MM.1S (cell line): Measurements from ENCODE around the gene AADAC.

Source experiments
- EZH2 ChIP-seq: fragments of 300-600 bp; sonication (generic); optimal IDR thresholded peaks from 2 replicates; pipeline ENCODE3; 2017; ENCODE audit warnings: low read depth, mild to moderate bottlenecking, antibody characterized with exemption, low read length, mixed read lengths
- EZH2phosphoT487 ChIP-seq: fragments of 300-600 bp; sonication (generic); IDR thresholded peaks from 2 replicates; pipeline ENCODE4 v1.6.1; 2018; ENCODE audit warnings: antibody characterized with exemption, low read length
- TF ChIP-seq, protein P1 (sequence below): fragments of 300-600 bp; sonication (generic); IDR thresholded peaks from 2 replicates; pipeline ENCODE4 v1.5.1; 2016; ENCODE audit warnings: antibody characterized with exemption, low read length, mixed read lengths

DNA sequence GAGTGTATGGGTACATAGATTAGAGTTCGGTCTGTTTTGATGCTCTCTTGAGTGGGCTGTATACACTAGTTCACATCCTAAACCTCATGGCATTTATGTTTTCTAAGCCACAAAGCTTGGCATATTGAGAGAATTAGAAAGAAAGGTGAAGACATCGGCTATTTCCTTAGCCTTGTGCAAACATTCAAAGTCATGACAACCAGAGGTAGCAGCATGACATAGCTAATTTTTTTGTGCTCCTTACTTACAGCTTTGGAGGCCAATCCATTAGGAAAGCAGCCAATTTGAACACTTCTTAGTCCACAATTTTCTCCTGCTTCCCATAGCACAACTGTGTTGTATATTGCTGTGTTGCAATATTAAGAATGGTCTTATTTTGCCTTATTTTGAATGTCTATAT is 21.5 kb upstream of the AADAC start:
- TF ChIP-seq, protein P1, sequence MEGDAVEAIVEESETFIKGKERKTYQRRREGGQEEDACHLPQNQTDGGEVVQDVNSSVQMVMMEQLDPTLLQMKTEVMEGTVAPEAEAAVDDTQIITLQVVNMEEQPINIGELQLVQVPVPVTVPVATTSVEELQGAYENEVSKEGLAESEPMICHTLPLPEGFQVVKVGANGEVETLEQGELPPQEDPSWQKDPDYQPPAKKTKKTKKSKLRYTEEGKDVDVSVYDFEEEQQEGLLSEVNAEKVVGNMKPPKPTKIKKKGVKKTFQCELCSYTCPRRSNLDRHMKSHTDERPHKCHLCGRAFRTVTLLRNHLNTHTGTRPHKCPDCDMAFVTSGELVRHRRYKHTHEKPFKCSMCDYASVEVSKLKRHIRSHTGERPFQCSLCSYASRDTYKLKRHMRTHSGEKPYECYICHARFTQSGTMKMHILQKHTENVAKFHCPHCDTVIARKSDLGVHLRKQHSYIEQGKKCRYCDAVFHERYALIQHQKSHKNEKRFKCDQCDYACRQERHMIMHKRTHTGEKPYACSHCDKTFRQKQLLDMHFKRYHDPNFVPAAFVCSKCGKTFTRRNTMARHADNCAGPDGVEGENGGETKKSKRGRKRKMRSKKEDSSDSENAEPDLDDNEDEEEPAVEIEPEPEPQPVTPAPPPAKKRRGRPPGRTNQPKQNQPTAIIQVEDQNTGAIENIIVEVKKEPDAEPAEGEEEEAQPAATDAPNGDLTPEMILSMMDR: no peak
- TF ChIP-seq EZH2 (no peak), EZH2phosphoT487 (no peak)
